ENCODE measurements around the gene ROBO2.

ROBO2 gene

GRCh38 chr3:77039606-77040171 is at the start of gene ROBO2:
Gene ROBO2, plus strand, starts transcription at chr3:77040099. Its CDS starts 687 bp downstream, at chr3:77040786.
- TF ChIP-seq CTCF (IDR thresholded peaks at IDR 0.05), result no peak

GRCh38 chr3:76990606-76991005 is 49.3 kb upstream of the ROBO2 start:
- TF ChIP-seq CTCF (IDR thresholded peaks at IDR 0.05), result no peak

- no peak for TF ChIP-seq CTCF (IDR thresholded peaks at IDR 0.05)
Observed at GRCh38 chr3:76991165-76991564, 48.7 kb upstream of the ROBO2 start.

- TF ChIP-seq CTCF (IDR thresholded peaks at IDR 0.05), result no peak
Observed at GRCh38 chr3:76997733-76998132, 42.2 kb upstream of the ROBO2 start.

GRCh38 chr3:76998555-76998954 is 41.3 kb upstream of the ROBO2 start:
- TF ChIP-seq CTCF (IDR thresholded peaks at IDR 0.05), result no peak

GRCh38 chr3:77001062-77001701 is 38.7 kb upstream of the ROBO2 start:
- TF ChIP-seq CTCF (IDR thresholded peaks at IDR 0.05), result no peak

- TF ChIP-seq CTCF (IDR thresholded peaks at IDR 0.05), result no peak
Observed at GRCh38 chr3:77014226-77014625, 25.7 kb upstream of the ROBO2 start.
